HG03095 (cell line): ENCODE data around the gene EWSR1.
"Not testable (repeated sequence)": the region's sequence is repeated elsewhere in the genome, so short reads cannot be mapped to it uniquely, and the experiment has no call there.

Experiments used
- ATAC-seq: cut with Tn5 transposase; IDR thresholded peaks from one replicate; pipeline ENCODE4 v1.9.1; 2021; ENCODE audit warnings: moderate library complexity; ENCODE audit not compliant: unreplicated experiment

EWSR1 gene

GRCh38 chr22:29267858-29268510, at the start of gene EWSR1, which contains the start of gene RHBDD3:
TSS of gene EWSR1 (plus strand) at chr22:29268268. CDS start at chr22:29268337, 69 bp downstream.
TSS of gene RHBDD3 (minus strand) at chr22:29267981. CDS start at chr22:29265626, 2,355 bp downstream.
- ATAC-seq = peak; percentile 75

- ATAC-seq = no peak
Observed at GRCh38 chr22:29218758-29219408, 49.2 kb upstream of the EWSR1 start.

GRCh38 chr22:29219409-29219782, 48.7 kb upstream of the EWSR1 start:
- ATAC-seq = not testable (repeated sequence)

GRCh38 chr22:29219881-29220670, 48.0 kb upstream of the EWSR1 start:
- no peak for ATAC-seq

GRCh38 chr22:29224121-29224858, 43.8 kb upstream of the EWSR1 start:
- no peak for ATAC-seq

GRCh38 chr22:29224859-29225410, 43.1 kb upstream of the EWSR1 start:
- ATAC-seq = no peak

GRCh38 chr22:29225422-29226090, 42.5 kb upstream of the EWSR1 start:
- ATAC-seq = no peak

- ATAC-seq = no peak
Observed at GRCh38 chr22:29226351-29226981, 41.6 kb upstream of the EWSR1 start.

- ATAC-seq = no peak
Observed at GRCh38 chr22:29230972-29231875, 36.8 kb upstream of the EWSR1 start.

GRCh38 chr22:29231971-29232959, 35.8 kb upstream of the EWSR1 start:
- no peak for ATAC-seq

GRCh38 chr22:29233277-29233877, 34.7 kb upstream of the EWSR1 start:
- no peak for ATAC-seq

- ATAC-seq = not testable (repeated sequence)
Observed at GRCh38 chr22:29240481-29240880, 27.6 kb upstream of the EWSR1 start.

- no peak for ATAC-seq
Observed at GRCh38 chr22:29243874-29244446, 24.1 kb upstream of the EWSR1 start.

GRCh38 chr22:29244785-29245625, 23.1 kb upstream of the EWSR1 start:
- ATAC-seq = no peak

GRCh38 chr22:29245626-29246385, 22.3 kb upstream of the EWSR1 start:
- ATAC-seq = peak; percentile 70
